Measurements from ENCODE around the gene TYK2. TPM values are rescaled to one million over a fixed set of nuclear protein-coding genes. Genes with fewer than 3 reads are reported as not detected.
"Not testable (repeated sequence)": the region's sequence is repeated elsewhere in the genome, so short reads cannot be mapped to it uniquely, and the experiment has no call there.

The TYK2 gene
- total RNA-seq, 1 donor from 2014 or later = 80.7 TPM

- no peak overlapping the region for H3K4me3 ChIP-seq
- no peaks in the 10 kb centered on the region for H3K9me3 ChIP-seq
- peak in 1 of 2 donors; percentile 80 for DNase-seq (ENCODE audit: low spot score in 2 of 2)
- TF ChIP-seq CTCF (IDR thresholded peaks at IDR 0.05) = peak; percentile 61 to 87 (median 80)
- no peaks in the 10 kb centered on the region for H3K27me3 ChIP-seq
- H3K27ac ChIP-seq = no peak overlapping the region
- no peaks in the 10 kb centered on the region for H3K4me1 ChIP-seq
- intact Hi-C loops (cut with DNase I) = no loop called here
- peaks cover 43 to 45% of the 10 kb centered on the region in 2 donors for H3K36me3 ChIP-seq
Observed at GRCh38 chr19:10390652-10391286, 10.4 kb upstream of the TYK2 start.

DNA sequence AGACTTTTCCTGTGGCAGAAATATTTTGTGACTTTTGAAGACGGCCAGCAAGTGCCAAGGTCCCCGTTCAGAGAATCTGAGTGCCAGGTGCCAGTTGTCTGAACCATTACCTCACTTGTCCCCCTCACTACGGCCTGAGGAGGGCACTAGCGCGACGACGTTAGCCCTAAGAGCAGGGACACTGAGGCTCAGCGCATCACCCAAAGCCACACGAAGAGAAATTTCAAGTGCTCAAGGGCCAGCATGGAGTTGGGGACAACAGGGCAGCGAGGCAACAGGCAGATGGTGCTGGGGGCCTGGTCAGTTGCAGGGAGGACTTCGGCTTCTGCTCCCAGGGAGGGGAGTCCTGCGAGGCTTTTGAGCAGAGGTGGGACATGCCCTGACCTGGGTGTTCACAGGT is 9.5 kb upstream of the TYK2 start:
- no peaks in the 10 kb centered on the region for H3K27me3 ChIP-seq
- H3K4me1 ChIP-seq = no peaks in the 10 kb centered on the region
- no peak for TF ChIP-seq CTCF (IDR thresholded peaks at IDR 0.05)
- H3K4me3 ChIP-seq = no peak overlapping the region
- no peaks in the 10 kb centered on the region for H3K9me3 ChIP-seq
- H3K36me3 ChIP-seq = peaks cover 34 to 36% of the 10 kb centered on the region in 2 donors
- no peak overlapping the region for H3K27ac ChIP-seq
- intact Hi-C loops (cut with DNase I) = loop anchor here (1.0 kb wide), 1 partner anchor 121 kb away; no protein-coding TSS in a partner anchor
- no peak for DNase-seq (ENCODE audit: low spot score in 2 of 2)

- TF ChIP-seq CTCF (IDR thresholded peaks at IDR 0.05) = peak; percentile 83 to 92 (median 88)
- Histone ChIP-seq H3K4me1 (no peaks in the 10 kb centered on the region), H3K27me3 (no peaks in the 10 kb centered on the region), H3K4me3 (no peak overlapping the region), H3K36me3 (peaks cover 25 to 27% of the 10 kb centered on the region in 2 donors), H3K9me3 (no peaks in the 10 kb centered on the region), H3K27ac (no peak overlapping the region)
- peak in 1 of 2 donors; percentile 94 for DNase-seq (ENCODE audit: low spot score in 2 of 2)
- intact Hi-C loops (cut with DNase I) = loop anchor here (1.0 kb wide), 1 partner anchor 120 kb away; no protein-coding TSS in a partner anchor
Observed at GRCh38 chr19:10388957-10389356, 8.6 kb upstream of the TYK2 start.

GRCh38 chr19:10384580-10384979 is 4.2 kb upstream of the TYK2 start:
- Histone ChIP-seq H3K4me1 (peaks cover 0 to 6% of the 10 kb centered on the region in 2 donors), H3K36me3 (no peaks in the 10 kb centered on the region), H3K27ac (no peak overlapping the region), H3K9me3 (no peaks in the 10 kb centered on the region), H3K27me3 (no peaks in the 10 kb centered on the region), H3K4me3 (no peak overlapping the region)
- no peak for DNase-seq (ENCODE audit: low spot score in 2 of 2)
- no peak for TF ChIP-seq CTCF (IDR thresholded peaks at IDR 0.05)
- intact Hi-C loops (cut with DNase I) = loop anchor here (5.0 kb wide), 2 partner anchors 67 to 132 kb away; partner anchors contain the start of genes FDX2 and MRPL4

DNA sequence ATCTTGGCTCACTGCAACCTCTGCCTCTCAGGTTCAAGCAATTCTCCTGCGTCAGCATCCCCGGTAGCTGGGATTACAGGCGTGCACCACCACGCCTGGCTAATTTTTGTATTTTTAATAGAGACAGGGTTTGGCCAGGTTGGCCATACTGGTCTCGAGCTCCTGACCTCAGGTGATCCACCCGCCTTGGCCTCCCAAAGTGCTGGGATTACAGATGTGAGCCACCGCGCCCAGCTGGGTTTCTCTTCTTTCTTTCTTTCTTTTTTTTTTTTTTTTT is 2.8 kb upstream of the TYK2 start:
- not testable (repeated sequence) for DNase-seq (ENCODE audit: low spot score in 2 of 2); H3K36me3 ChIP-seq; H3K9me3 ChIP-seq; H3K27me3 ChIP-seq; H3K4me3 ChIP-seq; H3K27ac ChIP-seq
- intact Hi-C loops (cut with DNase I) = loop anchor here (5.0 kb wide), 2 partner anchors 66 to 131 kb away; partner anchors contain the start of genes FDX2 and MRPL4
- peaks cover 0 to 14% of the 10 kb centered on the region in 2 donors for H3K4me1 ChIP-seq

DNA sequence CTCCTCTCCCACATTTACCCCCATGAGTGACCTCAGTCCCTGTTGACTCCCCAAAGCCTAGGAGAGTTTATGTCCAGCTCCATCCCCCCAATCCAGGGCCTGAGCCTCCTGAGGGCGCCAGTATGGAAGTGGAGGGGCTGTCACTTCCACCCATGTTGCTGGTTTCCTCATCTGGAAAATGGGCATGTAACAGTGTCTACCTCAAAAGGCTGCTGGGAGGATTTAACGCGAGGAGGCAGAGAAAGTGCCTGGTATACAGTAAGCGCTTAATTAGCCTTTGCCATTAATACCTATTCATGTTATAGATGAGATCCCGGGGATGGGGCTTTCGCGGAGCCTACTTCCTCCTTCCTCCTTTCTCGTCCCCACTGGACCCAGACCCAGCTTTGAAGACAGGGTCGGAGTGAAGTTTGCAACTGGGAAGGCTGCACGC is 476 bp downstream of the TYK2 start:
- no peaks in the 10 kb centered on the region for H3K9me3 ChIP-seq
- H3K27ac ChIP-seq = peak overlapping the region; percentile 66 to 73
- H3K4me1 ChIP-seq = peaks cover 0 to 14% of the 10 kb centered on the region in 2 donors
- H3K36me3 ChIP-seq = peaks cover 0 to 13% of the 10 kb centered on the region in 2 donors
- no peak for DNase-seq (ENCODE audit: low spot score in 2 of 2)
- H3K27me3 ChIP-seq = no peaks in the 10 kb centered on the region
- intact Hi-C loops (cut with DNase I) = loop anchor here (1.0 to 5.0 kb wide), 4 partner anchors 23 to 128 kb away; partner anchors contain the start of genes CDC37, FDX2, MRPL4 and RAVER1
- TF ChIP-seq CTCF (IDR thresholded peaks at IDR 0.05) = no peak
- H3K4me3 ChIP-seq = peak overlapping the region; percentile 86 to 98
